Stimulated activated CD8-positive, alpha-beta memory T cell treated with anti-CD3 and anti-CD28 coated beads, Interleukin-15, amount 100 ng/mL, for 1 hour (primary cell): ENCODE data around the gene STIM1.
"Not testable (repeated sequence)": the region's sequence is repeated elsewhere in the genome, so short reads cannot be mapped to it uniquely, and the experiment has no call there.

ENCODE experiments used
- DNase-seq: peaks from one replicate; pipeline ENCODE4 v3.0.0-alpha.2; 2020; ENCODE audit warnings: low read depth

STIM1 gene

GRCh38 chr11:3885855-3886254 is 30.4 kb downstream of the STIM1 start:
- no peak for DNase-seq

- DNase-seq = no peak
Measured at GRCh38 chr11:3886985-3887384, 31.5 kb downstream of the STIM1 start.

GRCh38 chr11:3888876-3889275 is 33.4 kb downstream of the STIM1 start:
- DNase-seq = no peak

GRCh38 chr11:3890014-3890413 is 34.5 kb downstream of the STIM1 start:
- no peak for DNase-seq

GRCh38 chr11:3890806-3891205 is 35.3 kb downstream of the STIM1 start:
- no peak for DNase-seq

GRCh38 chr11:3891751-3892150 is 36.3 kb downstream of the STIM1 start:
- DNase-seq = no peak

- DNase-seq = no peak
Measured at GRCh38 chr11:3892156-3892555, 36.7 kb downstream of the STIM1 start.

- DNase-seq = no peak
Measured at GRCh38 chr11:3893311-3893710, 37.8 kb downstream of the STIM1 start.

- no peak for DNase-seq
Measured at GRCh38 chr11:3894128-3894731, 38.8 kb downstream of the STIM1 start.

GRCh38 chr11:3896644-3897043 is 41.2 kb downstream of the STIM1 start:
- DNase-seq = no peak

- DNase-seq = not testable (repeated sequence)
Measured at GRCh38 chr11:3900230-3900629, 44.8 kb downstream of the STIM1 start.

- no peak for DNase-seq
Measured at GRCh38 chr11:3901249-3902025, 46.0 kb downstream of the STIM1 start.

GRCh38 chr11:3902441-3902840 is 47.0 kb downstream of the STIM1 start:
- no peak for DNase-seq

GRCh38 chr11:3903207-3903896 is 47.9 kb downstream of the STIM1 start:
- DNase-seq = no peak

GRCh38 chr11:3904228-3904627 is 48.8 kb downstream of the STIM1 start:
- no peak for DNase-seq

- peak; percentile 25 for DNase-seq
Measured at GRCh38 chr11:3905080-3905953, 49.9 kb downstream of the STIM1 start.

GRCh38 chr11:3906166-3906565 is 50.7 kb downstream of the STIM1 start:
- DNase-seq = no peak

- no peak for DNase-seq
Measured at GRCh38 chr11:3907590-3907989, 52.1 kb downstream of the STIM1 start.

- no peak for DNase-seq
Measured at GRCh38 chr11:3909901-3910300, 54.4 kb downstream of the STIM1 start.

- DNase-seq = no peak
Measured at GRCh38 chr11:3911908-3912505, 56.5 kb downstream of the STIM1 start.

- no peak for DNase-seq
Measured at GRCh38 chr11:3913921-3914320, 58.5 kb downstream of the STIM1 start.

GRCh38 chr11:3914805-3915204 is 59.3 kb downstream of the STIM1 start:
- DNase-seq = no peak
